Measurements from ENCODE around the gene PDE4B. TPM values are rescaled to one million over a fixed set of nuclear protein-coding genes. Genes with fewer than 3 reads are reported as not detected.

PDE4B gene
- polyA plus RNA-seq, 1 donor from 2014 or later, result 135 TPM

GRCh38 chr1:66207484-66207883, 414.8 kb downstream of the PDE4B start:
- Histone ChIP-seq H3K9ac (ENCODE audit: low read length) (no peak overlapping the region), H3K4me3 (ENCODE audit: low read length) (no peak overlapping the region), H3K79me2 (replicated peaks; ENCODE audit: insufficient read depth, low read length) (no peaks in the 10 kb centered on the region), H4K20me1 (ENCODE audit: insufficient read depth) (no peaks in the 10 kb centered on the region), H3F3A (ENCODE audit: insufficient read depth, low read length, poor library complexity, severe bottlenecking) (no peaks in the 10 kb centered on the region), H2AFZ (ENCODE audit: low read depth, low read length) (no peak overlapping the region), H3K27ac (ENCODE audit: low read length) (no peak overlapping the region), H3K4me2 (ENCODE audit: low read length) (no peak overlapping the region), H3K9me3 (ENCODE audit: low read length) (no peaks in the 10 kb centered on the region), H3K9me2 (ENCODE audit: insufficient read depth, low read length) (no peaks in the 10 kb centered on the region), H3K27me3 (ENCODE audit: insufficient read depth, low read depth, low read length) (no peaks in the 10 kb centered on the region), H3K36me3 (ENCODE audit: insufficient read depth, low read length) (no peaks in the 10 kb centered on the region)
- no peak for TF ChIP-seq EZH2 (IDR thresholded peaks at IDR 0.05; ENCODE audit: borderline replicate concordance, insufficient read depth, low read length, poor library complexity, severe bottlenecking)
- no peak for TF ChIP-seq POLR2AphosphoS5 (IDR thresholded peaks at IDR 0.05)
- no peak for TF ChIP-seq RAD21 (conservative IDR thresholded peaks at IDR 0.05)
- TF ChIP-seq MXI1 (conservative IDR thresholded peaks at IDR 0.05; ENCODE audit: poor library complexity, severe bottlenecking), result no peak
- no peak for TF ChIP-seq EP300 (conservative IDR thresholded peaks at IDR 0.05; ENCODE audit: poor library complexity, severe bottlenecking)
- no peak for TF ChIP-seq SMC3 (conservative IDR thresholded peaks at IDR 0.05; ENCODE audit: poor library complexity)
- no peak for TF ChIP-seq REST (IDR thresholded peaks at IDR 0.05; ENCODE audit: borderline replicate concordance)
- TF ChIP-seq CTCF (IDR thresholded peaks at IDR 0.05; ENCODE audit: poor library complexity, severe bottlenecking), result no peak
- no peak for TF ChIP-seq TAF1 (IDR thresholded peaks at IDR 0.05; ENCODE audit: low read depth)

- no peak overlapping the region for H3K4me3 ChIP-seq (ENCODE audit: low read length)
- no peak overlapping the region for H2AFZ ChIP-seq (ENCODE audit: low read depth, low read length)
- H3K4me2 ChIP-seq (ENCODE audit: low read length), result no peak overlapping the region
- H3K9me2 ChIP-seq (ENCODE audit: insufficient read depth, low read length), result no peaks in the 10 kb centered on the region
- H3K36me3 ChIP-seq (ENCODE audit: insufficient read depth, low read length), result no peaks in the 10 kb centered on the region
- no peak overlapping the region for H3K9ac ChIP-seq (ENCODE audit: low read length)
- no peak overlapping the region for H3K27ac ChIP-seq (ENCODE audit: low read length)
- no peaks in the 10 kb centered on the region for H3K9me3 ChIP-seq (ENCODE audit: low read length)
- H3K27me3 ChIP-seq (ENCODE audit: insufficient read depth, low read depth, low read length), result no peaks in the 10 kb centered on the region
- no peaks in the 10 kb centered on the region for H3F3A ChIP-seq (ENCODE audit: insufficient read depth, low read length, poor library complexity, severe bottlenecking)
- H3K79me2 ChIP-seq (replicated peaks; ENCODE audit: insufficient read depth, low read length), result no peaks in the 10 kb centered on the region
- no peak for TF ChIP-seq REST (IDR thresholded peaks at IDR 0.05; ENCODE audit: borderline replicate concordance)
- no peak for TF ChIP-seq EP300 (conservative IDR thresholded peaks at IDR 0.05; ENCODE audit: poor library complexity, severe bottlenecking)
- no peak for TF ChIP-seq EZH2 (IDR thresholded peaks at IDR 0.05; ENCODE audit: borderline replicate concordance, insufficient read depth, low read length, poor library complexity, severe bottlenecking)
- TF ChIP-seq MXI1 (conservative IDR thresholded peaks at IDR 0.05; ENCODE audit: poor library complexity, severe bottlenecking), result no peak
- no peak for TF ChIP-seq SMC3 (conservative IDR thresholded peaks at IDR 0.05; ENCODE audit: poor library complexity)
- TF ChIP-seq RAD21 (conservative IDR thresholded peaks at IDR 0.05), result no peak
- TF ChIP-seq TAF1 (IDR thresholded peaks at IDR 0.05; ENCODE audit: low read depth), result no peak
- TF ChIP-seq CTCF (IDR thresholded peaks at IDR 0.05; ENCODE audit: poor library complexity, severe bottlenecking), result no peak
- TF ChIP-seq POLR2AphosphoS5 (IDR thresholded peaks at IDR 0.05), result no peak
- no peaks in the 10 kb centered on the region for H4K20me1 ChIP-seq (ENCODE audit: insufficient read depth)
Observed at GRCh38 chr1:66208632-66209031, 415.9 kb downstream of the PDE4B start.

All from neural cell (in vitro differentiated cells).